HUES6 (cell line): ENCODE results near the gene MICOS13.
"Not testable (repeated sequence)": the region's sequence is repeated elsewhere in the genome, so short reads cannot be mapped to it uniquely, and the experiment has no call there.

Source experiments
- H3K27ac ChIP-seq: 2 replicates; pipeline ENCODE4 v1.7.0; 2013; ENCODE audit warnings: low read depth, mild to moderate bottlenecking, low read length, inconsistent platforms
- H3K27me3 ChIP-seq: 2 replicates; pipeline ENCODE4 v1.6.1; 2013; ENCODE audit warnings: low read length; ENCODE audit not compliant: control insufficient read depth, insufficient read depth
- H3K36me3 ChIP-seq: 2 replicates; pipeline ENCODE4 v1.6.1; 2013; ENCODE audit warnings: low read length; ENCODE audit not compliant: control insufficient read depth, insufficient read depth
- H3K4me1 ChIP-seq: 2 replicates; pipeline ENCODE4 v1.6.1; 2013; ENCODE audit warnings: low read length; ENCODE audit not compliant: control insufficient read depth, insufficient read depth
- H3K4me3 ChIP-seq: 2 replicates; pipeline ENCODE4 v1.5.1; 2013; ENCODE audit warnings: low read depth, low read length
- H3K9ac ChIP-seq: one replicate; pipeline ENCODE4 v1.6.1; 2013; ENCODE audit warnings: mild to moderate bottlenecking, low read length
- H3K9me3 ChIP-seq: 2 replicates; pipeline ENCODE4 v1.6.1; 2013; ENCODE audit warnings: low read depth, low read length; ENCODE audit not compliant: control insufficient read depth, insufficient read depth

MICOS13 gene

GRCh38 chr19:5711713-5712161, 31.4 kb upstream of the MICOS13 start:
- H3K9me3 ChIP-seq: no peaks in the 10 kb centered on the region
- peaks cover 78% of the 10 kb centered on the region for H3K36me3 ChIP-seq
- H3K27ac ChIP-seq: no peak overlapping the region
- no peak overlapping the region for H3K9ac ChIP-seq
- H3K4me3 ChIP-seq: no peak overlapping the region
- no peaks in the 10 kb centered on the region for H3K4me1 ChIP-seq
- H3K27me3 ChIP-seq: no peaks in the 10 kb centered on the region

- H3K4me1 ChIP-seq: no peaks in the 10 kb centered on the region
- H3K9ac ChIP-seq: no peak overlapping the region
- H3K9me3 ChIP-seq: no peaks in the 10 kb centered on the region
- no peak overlapping the region for H3K4me3 ChIP-seq
- H3K36me3 ChIP-seq: peaks cover 85% of the 10 kb centered on the region
- no peaks in the 10 kb centered on the region for H3K27me3 ChIP-seq
- no peak overlapping the region for H3K27ac ChIP-seq
Measured at GRCh38 chr19:5711025-5711424, 30.7 kb upstream of the MICOS13 start.

GRCh38 chr19:5707576-5708575, 27.6 kb upstream of the MICOS13 start:
- Histone ChIP-seq H3K9ac (no peak overlapping the region), H3K27me3 (no peaks in the 10 kb centered on the region), H3K9me3 (peaks cover 4% of the 10 kb centered on the region; the same call in 1 of the 2 replicates), H3K27ac (no peak overlapping the region), H3K4me3 (no peak overlapping the region), H3K4me1 (no peaks in the 10 kb centered on the region), H3K36me3 (peaks cover 94% of the 10 kb centered on the region)

- Histone ChIP-seq H3K4me1 (no peaks in the 10 kb centered on the region), H3K36me3 (peaks cover 86% of the 10 kb centered on the region), H3K9me3 (peaks cover 4% of the 10 kb centered on the region; the same call in 1 of the 2 replicates), H3K27ac (no peak overlapping the region), H3K9ac (no peak overlapping the region), H3K4me3 (no peak overlapping the region), H3K27me3 (no peaks in the 10 kb centered on the region)
Measured at GRCh38 chr19:5706876-5707573, 26.7 kb upstream of the MICOS13 start.

DNA sequence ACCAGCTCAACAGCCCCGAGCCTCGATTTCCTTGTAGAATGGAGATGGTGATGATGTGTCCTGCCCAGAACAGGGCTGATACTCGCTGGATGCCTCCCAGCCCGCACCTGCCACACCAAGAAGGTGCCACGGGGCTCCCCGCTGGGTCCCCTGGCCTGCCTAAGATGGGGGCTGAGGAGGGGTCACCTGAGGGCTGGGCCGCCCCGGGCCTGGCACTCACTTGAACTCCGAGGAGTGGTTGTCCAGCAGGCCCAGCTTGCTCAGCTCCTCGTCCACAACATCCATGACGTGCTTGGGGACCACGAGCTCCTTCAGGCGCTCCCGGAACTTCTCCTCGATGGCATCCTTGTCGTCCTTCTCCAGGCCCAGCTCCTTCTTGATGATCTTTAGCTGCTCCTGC, 25.2 kb upstream of the MICOS13 start:
- H3K4me3 ChIP-seq: no peak overlapping the region
- no peaks in the 10 kb centered on the region for H3K4me1 ChIP-seq
- no peak overlapping the region for H3K9ac ChIP-seq
- H3K9me3 ChIP-seq: peaks cover 4% of the 10 kb centered on the region; the same call in 1 of the 2 replicates
- H3K27ac ChIP-seq: no peak overlapping the region
- no peaks in the 10 kb centered on the region for H3K27me3 ChIP-seq
- H3K36me3 ChIP-seq: peaks cover 79% of the 10 kb centered on the region

GRCh38 chr19:5703819-5704818, 23.8 kb upstream of the MICOS13 start:
- H3K27ac ChIP-seq: no peak overlapping the region
- H3K36me3 ChIP-seq: peaks cover 79% of the 10 kb centered on the region
- no peak overlapping the region for H3K9ac ChIP-seq
- H3K4me1 ChIP-seq: no peaks in the 10 kb centered on the region
- H3K9me3 ChIP-seq: peaks cover 4% of the 10 kb centered on the region; the same call in 1 of the 2 replicates
- H3K27me3 ChIP-seq: no peaks in the 10 kb centered on the region
- no peak overlapping the region for H3K4me3 ChIP-seq

DNA sequence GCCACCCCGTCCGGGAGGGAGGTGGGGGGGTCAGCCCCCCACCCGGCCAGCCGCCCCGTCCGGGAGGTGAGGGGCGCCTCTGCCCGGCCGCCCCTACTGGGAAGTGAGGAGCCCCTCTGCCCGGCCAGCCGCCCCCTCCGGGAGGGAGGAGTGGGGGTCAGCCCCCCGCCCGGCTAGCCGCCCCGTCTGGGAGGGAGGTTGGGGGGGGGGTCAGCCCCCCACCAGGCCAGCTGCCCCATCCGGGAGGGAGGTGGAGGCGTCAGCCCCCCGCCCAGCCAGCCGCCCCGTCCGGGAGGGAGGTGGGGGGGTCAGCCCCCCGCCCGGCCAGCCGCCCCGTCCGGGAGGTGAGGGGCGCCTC, 21.7 kb upstream of the MICOS13 start:
- H3K4me3 ChIP-seq, H3K9ac ChIP-seq, H3K27ac ChIP-seq, H3K27me3 ChIP-seq, H3K4me1 ChIP-seq, H3K9me3 ChIP-seq: not testable (repeated sequence)
- peaks cover 77% of the 10 kb centered on the region for H3K36me3 ChIP-seq

- H3K36me3 ChIP-seq: peaks cover 77% of the 10 kb centered on the region
- peaks cover 4% of the 10 kb centered on the region; the same call in 1 of the 2 replicates for H3K9me3 ChIP-seq
- H3K9ac ChIP-seq: no peak overlapping the region
- no peak overlapping the region for H3K4me3 ChIP-seq
- no peaks in the 10 kb centered on the region for H3K27me3 ChIP-seq
- no peak overlapping the region for H3K27ac ChIP-seq
- no peaks in the 10 kb centered on the region for H3K4me1 ChIP-seq
Measured at GRCh38 chr19:5700455-5701092, 20.3 kb upstream of the MICOS13 start.

- H3K4me1 ChIP-seq: no peaks in the 10 kb centered on the region
- H3K4me3 ChIP-seq: no peak overlapping the region
- H3K9me3 ChIP-seq: peaks cover 4% of the 10 kb centered on the region; the same call in 1 of the 2 replicates
- H3K36me3 ChIP-seq: peaks cover 77% of the 10 kb centered on the region
- H3K27me3 ChIP-seq: no peaks in the 10 kb centered on the region
- H3K9ac ChIP-seq: no peak overlapping the region
- H3K27ac ChIP-seq: no peak overlapping the region
Measured at GRCh38 chr19:5698635-5699422, 18.5 kb upstream of the MICOS13 start.
